Skin epidermis (tissue), 12 donors: ENCODE results near the gene CD74.
A peak's percentile ranks its signal among the peaks of the same experiment; 100 is the strongest.

Experiments
- H3K27ac ChIP-seq, 21 experiments: fragments of 200-600 bp; sonication (generic) in 11 of 21; one replicate each; pipeline ENCODE4 v1.5.0; 2020; ENCODE audit warnings: mild to moderate bottlenecking in 3 of 21, inconsistent platforms in 2 of 21, moderate library complexity in 2 of 21
- H3K4me3 ChIP-seq, 7 experiments: fragments of 200-600 bp; sonication (generic) in 2 of 7; one replicate each; pipeline ENCODE4 v1.5.0; 2020; ENCODE audit warnings: inconsistent platforms in 2 of 7, mild to moderate bottlenecking in 2 of 7, moderate library complexity in 1 of 7

Gene CD74

DNA sequence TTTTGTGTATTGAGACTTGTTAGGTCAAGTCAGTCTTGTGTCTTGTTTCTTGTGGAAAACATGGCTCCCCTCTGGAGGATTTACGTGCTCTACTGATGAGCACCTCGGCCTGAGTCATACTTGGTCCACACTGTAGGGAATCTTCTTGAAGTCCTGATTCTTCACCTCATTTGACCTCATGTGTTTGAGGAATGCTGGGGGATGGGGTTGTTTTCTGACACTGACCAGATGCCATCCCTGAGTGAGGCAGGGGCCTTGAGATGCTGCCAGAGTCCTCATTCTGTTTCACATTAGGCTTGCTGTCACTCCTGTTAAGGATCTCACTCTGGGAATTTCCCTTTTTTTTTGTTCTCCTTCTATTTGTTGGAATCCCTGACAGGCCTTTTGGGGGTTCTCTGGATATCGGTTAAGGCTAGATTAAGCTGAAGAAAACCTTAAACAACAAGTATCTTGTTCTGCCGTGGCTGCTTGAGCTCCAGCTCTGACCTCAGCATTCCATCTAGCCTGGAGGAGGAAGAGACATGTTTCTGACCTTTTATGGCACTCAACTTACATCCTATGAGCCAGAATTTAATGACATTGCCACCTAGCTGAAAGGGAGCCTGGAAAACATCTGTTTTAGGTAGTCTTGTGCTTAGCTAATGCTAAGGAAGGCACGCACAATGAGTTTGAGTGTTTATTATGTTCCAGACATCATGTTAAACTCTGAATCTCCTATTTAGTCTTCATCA is 34.6 kb downstream of the CD74 start:
- Histone ChIP-seq H3K4me3 (no peak overlapping the region), H3K27ac (peak overlapping the region in 13 of 21 experiments; percentile 7 to 86 (median 53))

DNA sequence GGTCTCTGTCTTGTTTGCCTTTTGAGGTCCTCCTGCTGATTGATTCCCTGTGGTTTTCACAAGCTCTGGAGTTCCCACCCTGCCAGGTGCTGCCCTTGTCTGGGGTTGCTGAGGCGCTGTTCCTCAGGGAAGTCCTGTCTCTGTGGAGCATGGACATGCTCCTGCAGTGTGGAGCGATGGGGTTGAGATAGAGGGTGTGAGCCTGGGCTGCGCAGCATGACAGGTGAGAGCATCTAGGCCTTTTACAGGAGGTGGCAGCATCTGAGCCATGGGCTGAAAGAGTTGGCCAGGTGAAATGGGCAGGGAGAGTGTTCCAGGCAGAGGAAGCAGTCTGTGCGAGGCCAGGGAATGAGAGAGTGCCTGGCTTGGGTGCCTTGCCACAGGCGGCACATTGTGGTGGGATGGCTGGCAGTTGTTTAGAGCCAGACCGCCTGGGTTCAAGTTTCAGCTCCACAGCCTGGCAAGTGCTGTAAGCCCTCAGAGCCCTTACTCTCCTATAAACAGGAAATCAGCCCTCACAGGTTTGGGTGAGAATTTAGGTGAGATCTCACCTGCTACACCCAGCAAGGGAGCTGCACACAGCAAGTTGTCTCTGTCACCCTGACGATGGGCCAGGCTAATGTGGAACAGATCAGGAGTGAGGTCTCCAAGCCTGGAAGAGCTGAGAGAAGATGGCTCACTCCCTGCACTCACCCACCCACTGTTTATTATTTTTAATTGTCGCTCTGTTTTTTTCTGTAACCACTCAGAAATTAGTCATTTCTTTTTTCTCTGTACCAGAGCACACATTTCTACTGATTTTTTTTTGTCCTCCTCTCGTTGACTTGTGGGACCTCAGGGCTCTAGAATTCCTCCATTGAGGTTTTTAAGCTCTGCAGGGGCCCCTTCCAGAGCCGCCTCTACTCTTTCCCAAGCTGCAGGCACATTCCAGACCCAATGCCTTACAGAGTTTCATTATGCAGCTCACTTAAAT is 35.6 kb downstream of the CD74 start:
- Histone ChIP-seq H3K27ac (peak overlapping the region in 15 of 21 experiments; percentile 6 to 86 (median 57)), H3K4me3 (no peak overlapping the region)

DNA sequence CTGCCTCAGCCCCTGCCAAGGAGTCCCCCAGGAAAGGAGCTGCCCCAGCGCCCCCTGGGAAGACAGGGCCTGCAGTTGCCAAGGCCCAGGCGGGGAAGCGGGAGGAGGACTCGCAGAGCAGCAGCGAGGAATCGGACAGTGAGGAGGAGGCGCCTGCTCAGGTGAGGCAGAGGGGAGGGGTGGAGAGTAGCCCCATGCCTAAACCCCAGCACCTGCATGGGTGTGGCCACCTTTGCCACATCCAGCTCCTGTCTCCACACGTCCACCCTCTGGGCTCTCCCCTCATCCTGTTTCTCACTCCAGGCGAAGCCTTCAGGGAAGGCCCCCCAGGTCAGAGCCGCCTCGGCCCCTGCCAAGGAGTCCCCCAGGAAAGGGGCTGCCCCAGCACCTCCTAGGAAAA is 38.1 kb downstream of the CD74 start:
- H3K27ac ChIP-seq = peak overlapping the region in 1 of 21 experiments; percentile 86
- H3K4me3 ChIP-seq = no peak overlapping the region

DNA sequence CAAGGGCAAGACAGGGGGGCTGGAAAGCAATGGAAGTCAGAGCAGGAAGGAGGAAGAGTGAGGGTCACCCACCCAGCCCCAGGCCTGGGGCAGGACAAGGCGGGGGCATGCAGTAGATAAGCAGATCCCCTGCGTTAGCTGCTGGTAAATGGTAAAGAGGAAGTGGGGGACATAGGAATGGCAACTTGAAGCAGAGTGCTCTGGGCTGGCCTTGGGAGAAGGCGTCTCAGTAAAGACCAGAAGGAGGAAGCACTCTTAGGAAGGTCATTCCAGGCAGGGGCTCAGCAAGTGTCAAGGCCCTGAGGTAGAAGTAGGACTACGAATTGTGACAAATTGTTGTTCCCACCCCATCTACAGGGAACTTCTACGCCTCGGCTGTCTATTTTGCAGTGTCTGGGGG is 40.1 kb downstream of the CD74 start:
- Histone ChIP-seq H3K27ac (no peak overlapping the region), H3K4me3 (no peak overlapping the region)

DNA sequence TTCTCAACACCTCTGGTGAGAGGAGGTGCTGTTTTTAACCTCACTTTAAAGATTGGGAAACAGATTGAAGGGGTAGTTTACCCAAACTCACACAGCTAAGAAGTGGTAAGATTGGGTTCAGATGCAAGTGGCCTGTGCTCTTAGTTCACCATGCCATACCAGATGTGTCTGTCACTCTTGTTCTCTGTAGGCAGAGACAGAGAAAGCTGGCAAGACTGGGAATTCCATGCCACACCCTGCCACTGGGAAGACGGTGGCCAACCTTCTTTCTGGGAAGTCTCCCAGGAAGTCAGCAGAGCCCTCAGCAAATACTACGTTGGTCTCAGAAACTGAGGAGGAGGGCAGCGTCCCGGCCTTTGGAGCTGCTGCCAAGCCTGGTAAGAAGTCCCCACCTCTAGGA is 44.2 kb downstream of the CD74 start:
- Histone ChIP-seq H3K27ac (peak overlapping the region in 2 of 21 experiments; percentile 3 to 10), H3K4me3 (no peak overlapping the region)

DNA sequence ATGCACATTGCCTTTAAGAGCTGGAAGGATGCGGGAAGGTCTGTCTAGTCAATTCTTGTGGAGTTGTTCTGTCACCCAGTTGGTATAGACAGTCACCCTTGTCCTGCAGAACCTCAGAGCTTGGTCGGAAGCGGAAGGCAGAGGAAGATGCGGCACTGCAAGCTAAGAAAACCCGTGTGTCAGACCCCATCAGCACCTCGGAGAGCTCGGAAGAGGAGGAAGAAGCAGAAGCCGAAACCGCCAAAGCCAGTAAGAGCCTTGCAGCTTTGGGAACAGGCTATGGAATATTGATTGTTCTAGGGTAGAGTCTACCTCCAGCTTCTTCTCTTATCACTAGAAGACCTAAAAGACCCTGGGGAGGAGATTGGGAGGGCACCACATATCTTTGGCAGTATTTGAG is 48.7 kb downstream of the CD74 start:
- Histone ChIP-seq H3K27ac (no peak overlapping the region), H3K4me3 (no peak overlapping the region)

DNA sequence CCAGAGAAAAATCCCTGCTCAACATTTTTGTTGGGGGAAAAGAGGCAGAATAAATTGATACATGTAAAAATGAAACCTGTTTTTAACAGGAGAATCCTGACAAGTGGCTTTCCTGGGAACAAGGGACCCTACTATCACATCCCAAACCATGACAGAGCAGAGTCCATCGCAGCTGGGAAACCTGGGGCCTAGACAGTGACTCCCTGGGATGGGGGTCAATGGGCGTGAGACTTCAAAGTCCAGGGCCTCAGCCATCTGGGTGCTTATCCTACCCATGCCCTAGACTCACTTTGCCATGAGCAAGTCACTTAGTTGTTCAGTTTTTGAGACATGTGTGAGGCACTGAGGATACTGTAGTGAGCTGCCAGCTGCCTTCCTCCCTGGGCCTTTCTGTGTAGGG is 49.5 kb downstream of the CD74 start:
- no peak overlapping the region for H3K4me3 ChIP-seq
- H3K27ac ChIP-seq = no peak overlapping the region

DNA sequence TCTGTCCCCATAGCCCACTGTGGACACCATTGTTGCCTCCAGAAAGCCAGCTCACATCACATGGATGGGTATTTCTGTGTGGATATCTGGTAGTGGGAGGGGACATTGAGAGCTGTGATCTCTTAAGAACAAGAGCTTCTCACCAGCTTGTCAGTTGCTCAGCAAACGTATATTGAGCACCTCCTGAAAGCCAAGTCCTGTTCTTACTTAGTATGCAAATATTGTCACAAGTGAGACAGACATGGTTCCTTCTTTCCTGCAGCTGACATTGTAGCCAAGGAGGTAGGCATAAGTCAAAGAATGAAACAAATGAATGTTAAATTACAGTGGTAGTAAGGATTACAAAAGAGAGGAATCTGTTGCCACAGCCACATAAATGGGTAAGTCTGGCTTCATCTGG is 51.4 kb downstream of the CD74 start:
- no peak overlapping the region for H3K4me3 ChIP-seq
- H3K27ac ChIP-seq = no peak overlapping the region

DNA sequence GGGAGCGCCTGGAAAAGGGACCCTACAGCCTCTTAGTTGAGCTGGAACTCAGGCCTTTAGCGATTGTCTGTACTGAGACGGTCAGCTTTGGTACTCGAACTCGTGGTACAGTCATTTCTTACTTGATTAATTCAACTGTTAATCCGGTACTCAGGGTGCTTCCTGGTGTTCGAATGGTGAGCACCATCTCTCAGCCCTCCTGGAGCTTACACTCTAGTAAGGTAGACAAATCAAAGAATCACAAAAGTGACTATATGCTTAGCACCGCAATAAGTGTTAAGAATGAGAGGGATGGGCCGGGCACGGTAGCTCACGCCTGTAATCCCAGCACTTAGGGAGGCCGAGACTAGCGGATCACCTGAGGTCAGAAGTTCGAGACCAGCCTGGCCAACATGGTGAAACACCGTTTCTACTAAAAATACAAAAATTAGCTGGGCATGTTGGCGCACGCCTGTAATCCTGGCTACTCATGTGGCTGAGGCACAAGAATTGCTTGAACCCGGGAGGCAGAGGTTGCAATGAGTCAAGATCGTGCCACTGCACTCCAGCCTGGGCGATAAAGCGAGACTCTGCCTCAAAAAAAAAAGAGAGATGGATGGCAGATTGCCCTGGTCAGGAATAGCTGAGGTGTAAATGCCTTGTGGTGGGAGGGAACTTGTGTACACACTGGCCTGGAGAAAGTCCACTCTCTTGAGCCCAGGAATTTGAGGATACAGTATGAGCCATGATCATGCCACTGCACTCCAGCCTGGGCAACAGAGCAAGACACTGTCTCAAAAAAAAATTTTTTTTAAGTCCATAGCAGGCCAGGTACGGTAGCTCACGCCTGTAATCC is 54.2 kb downstream of the CD74 start:
- H3K4me3 ChIP-seq = peak overlapping the region; percentile 63 to 95 (median 86)
- H3K27ac ChIP-seq = peak overlapping the region in 19 of 21 experiments; percentile 26 to 89 (median 83)

DNA sequence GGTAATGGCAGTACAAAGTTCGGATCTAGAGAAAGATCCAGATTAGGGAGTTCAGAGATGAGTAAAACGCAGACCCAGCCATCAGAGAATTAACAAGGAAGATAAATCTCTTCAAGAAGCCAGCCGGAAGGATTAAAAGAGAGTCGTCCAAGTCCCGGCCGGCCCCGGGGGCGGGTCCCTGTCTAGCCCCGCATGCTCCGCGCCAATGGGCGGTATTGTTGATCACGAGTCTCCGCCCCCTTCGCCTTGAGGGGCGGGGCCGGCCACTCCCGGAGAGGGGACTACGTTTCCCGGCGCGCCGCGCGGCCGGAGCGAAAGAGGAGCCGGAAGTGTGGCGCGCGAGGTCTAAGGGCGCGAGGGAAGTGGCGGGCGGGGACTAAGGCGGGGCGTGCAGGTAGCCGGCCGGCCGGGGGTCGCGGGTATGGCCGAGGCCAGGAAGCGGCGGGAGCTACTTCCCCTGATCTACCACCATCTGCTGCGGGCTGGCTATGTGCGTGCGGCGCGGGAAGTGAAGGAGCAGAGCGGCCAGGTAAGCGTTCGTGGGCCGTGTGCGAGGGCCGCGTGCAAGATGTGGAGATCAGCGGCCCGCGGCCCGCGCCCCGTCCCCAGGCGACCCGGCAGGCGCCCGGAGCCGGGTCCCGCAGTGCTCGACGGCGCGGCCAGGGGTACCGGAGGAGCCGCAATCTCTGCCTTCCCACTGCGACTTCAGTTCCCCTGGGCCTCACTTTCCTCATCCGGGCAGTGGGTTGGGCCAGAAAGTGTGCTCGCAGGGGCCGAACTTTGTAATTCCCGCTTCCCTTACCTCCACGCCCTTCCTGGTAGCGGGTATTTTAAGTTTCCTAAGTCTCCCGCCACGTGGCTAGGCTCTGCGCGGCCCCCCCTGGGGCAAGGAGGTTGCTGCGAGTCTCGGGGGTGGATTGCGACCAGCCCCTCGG is 55.1 kb downstream of the CD74 start, which contains the start of gene TCOF1:
TSS of gene TCOF1 (plus strand) at position 372 of the 935 bp plus-strand sequence. CDS start at position 422, 50 bp downstream.
- Histone ChIP-seq H3K27ac (peak within 1 kb of the TSS; percentile 23 to 89 (median 80)), H3K4me3 (peak within 1 kb of the TSS; percentile 63 to 95 (median 86))

DNA sequence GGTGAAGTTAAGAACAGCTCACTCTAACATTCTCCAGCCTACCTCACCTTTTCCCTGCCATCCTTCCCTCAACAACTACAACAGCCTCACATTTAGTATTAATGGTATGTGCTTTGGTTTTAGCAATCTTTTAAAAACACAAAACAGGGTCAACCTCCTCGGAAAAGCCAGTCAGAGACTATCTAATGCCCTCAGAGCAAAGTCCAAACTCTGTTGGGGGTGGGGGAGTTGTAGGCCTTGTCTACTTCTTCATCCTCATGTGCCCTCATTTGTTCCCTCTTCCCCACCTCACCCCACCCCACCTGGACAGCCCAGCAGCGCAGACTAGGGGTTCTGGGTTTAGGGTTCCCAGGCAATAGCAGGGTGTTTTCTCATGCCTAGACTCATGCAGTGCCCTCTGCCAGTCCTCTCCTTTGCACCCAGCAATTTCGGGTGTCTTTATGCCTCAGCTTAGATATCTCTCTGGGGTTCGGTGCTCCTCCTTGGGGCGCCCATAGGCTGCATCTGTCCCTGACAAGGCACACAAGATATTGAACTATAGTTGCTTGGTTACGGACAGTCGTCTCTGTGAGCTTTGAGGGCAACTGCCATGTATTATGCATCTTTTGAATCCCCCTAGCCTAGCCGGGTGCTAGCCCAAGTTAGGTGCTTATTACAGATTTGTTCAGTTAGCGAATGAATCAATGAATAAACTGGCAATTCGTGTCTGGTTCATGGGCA is 56.0 kb downstream of the CD74 start:
- Histone ChIP-seq H3K4me3 (peak overlapping the region; percentile 63 to 95 (median 86)), H3K27ac (peak overlapping the region in 10 of 21 experiments; percentile 39 to 89 (median 74))

DNA sequence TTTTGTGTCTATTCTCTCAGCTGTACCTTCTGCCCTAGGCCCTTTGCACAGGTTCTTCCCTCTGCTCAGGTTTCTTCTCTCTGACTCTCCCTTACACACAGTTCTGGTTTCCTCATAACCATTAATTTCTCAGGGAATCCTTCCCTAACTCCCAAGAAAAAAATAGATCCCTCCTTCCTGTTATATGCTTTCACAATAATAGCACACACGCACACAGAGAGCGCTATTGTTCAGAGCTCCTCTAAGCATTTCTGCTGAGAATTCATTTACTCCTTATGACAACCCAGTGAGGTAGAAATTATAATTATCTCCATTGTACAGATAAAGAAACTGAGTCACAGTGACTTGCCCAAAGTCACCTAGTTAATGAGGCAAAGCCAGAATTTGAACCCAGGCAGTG is 56.9 kb downstream of the CD74 start:
- no peak overlapping the region for H3K4me3 ChIP-seq
- no peak overlapping the region for H3K27ac ChIP-seq

DNA sequence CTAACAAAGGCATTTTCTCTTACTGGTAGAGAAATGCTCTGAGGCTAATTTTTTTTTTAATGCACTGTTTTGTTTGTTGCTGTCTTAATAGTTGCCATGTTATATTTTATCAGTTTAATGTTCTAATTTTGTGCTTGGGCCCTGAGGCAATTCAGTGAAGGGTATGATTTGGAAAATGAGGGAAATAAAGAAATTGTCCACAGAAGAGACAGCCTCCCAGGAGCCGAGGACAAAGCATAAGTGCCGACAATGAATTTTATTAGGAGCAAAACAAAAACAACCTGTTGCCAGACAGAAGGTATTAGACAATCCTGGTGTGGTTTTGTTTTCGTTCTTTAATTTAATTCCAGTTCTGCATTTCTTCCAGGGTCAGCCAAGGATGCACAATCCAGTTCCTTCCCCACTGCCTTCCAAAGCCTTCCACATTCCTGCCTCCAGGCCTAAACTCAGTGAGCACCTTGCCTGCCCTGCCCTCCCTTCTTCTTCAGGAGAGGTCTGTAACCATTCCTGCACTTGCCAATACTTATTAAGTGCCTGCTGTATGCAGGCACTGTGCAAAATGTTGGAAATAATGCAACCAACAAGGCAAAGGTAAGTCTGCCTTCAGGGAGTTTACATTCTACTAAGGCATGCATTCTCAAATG is 59.6 kb downstream of the CD74 start:
- H3K4me3 ChIP-seq = no peak overlapping the region
- no peak overlapping the region for H3K27ac ChIP-seq

DNA sequence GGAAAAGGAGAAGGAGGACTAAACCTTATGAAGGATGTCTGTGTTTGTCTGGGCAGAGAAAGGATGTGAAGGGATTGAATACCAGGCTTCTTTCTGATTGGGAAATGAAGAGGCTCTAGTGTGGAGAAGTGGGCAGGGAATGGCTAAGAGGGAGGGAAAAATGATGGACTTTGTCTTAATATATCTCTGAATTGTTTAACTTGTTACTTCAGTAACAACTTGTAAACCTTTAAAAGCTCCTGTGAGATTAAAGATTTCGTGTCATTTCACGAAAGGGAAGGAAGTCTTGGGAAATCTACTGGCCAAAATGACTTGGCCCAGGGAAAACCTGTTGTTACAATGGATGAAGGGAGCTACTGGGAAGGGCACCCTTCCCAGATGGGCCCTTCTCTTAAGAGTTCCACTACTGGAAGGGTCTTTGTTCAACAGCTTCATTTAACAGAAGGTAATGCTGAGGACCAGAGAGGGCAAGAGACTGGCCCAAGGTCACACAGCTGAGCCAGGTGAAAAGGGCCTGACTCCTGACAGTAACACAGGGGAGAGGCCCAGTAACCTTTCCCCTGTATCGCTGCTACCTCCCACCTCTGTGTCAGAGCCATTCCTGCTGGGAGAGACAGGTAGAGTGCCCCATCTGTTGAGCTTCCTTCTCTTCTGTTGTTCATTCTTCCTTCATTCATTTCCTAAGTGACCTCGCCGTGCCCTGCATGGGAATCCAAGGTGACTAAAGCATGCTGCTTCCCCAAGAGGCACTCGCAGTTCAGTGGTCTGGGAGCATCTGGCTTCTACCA is 60.3 kb downstream of the CD74 start:
- Histone ChIP-seq H3K27ac (no peak overlapping the region), H3K4me3 (no peak overlapping the region)
